ENCODE data around the gene ARFIP2. TPM values are rescaled to one million over a fixed set of nuclear protein-coding genes. Genes with fewer than 3 reads are reported as not detected.

Gene ARFIP2
- total and polyA plus RNA-seq, 4 donors: 14.9 to 56.1 (median 43.4) TPM

DNA sequence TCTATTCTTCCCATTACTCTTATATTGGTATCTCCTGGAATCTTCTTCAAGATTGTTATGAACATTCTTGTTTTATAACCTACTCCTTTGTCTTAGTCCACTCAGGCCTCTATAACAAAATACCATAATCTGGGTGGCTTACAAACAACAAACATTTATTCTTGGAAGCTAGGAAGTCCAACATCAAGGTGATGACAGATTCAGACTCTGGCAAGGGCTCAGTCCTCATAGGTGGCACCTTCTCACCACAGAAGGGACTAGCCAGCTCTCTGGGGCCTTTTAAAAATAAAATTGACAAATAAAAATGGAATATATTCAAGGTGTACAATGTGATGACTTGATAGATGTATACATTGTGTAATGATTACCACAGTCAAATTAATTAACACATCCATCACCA, 35.7 kb upstream of the ARFIP2 start:
- Histone ChIP-seq H3K27me3 (ENCODE audit: control insufficient read depth in 1 of 2, insufficient read depth in 2 of 2, low read length in 1 of 2) (no peaks in the 10 kb centered on the region), H3K27ac (ENCODE audit: low read depth in 1 of 2, low read length in 2 of 2) (no peak overlapping the region), H3K4me1 (ENCODE audit: control insufficient read depth in 1 of 2, insufficient read depth in 2 of 2, low read length in 2 of 2) (peaks cover 0 to 2% of the 10 kb centered on the region in 2 donors), H3K4me3 (ENCODE audit: low read length in 2 of 2) (no peak overlapping the region), H3K36me3 (ENCODE audit: control insufficient read depth in 1 of 2, insufficient read depth in 2 of 2, low read length in 1 of 2) (peaks cover 2 to 3% of the 10 kb centered on the region in 2 donors), H3K9me3 (ENCODE audit: control insufficient read depth, low read length) (no peaks in the 10 kb centered on the region)
- DNase-seq (no peak), ATAC-seq (ENCODE audit: low FRiP score) (no peak)
- intact Hi-C loops (cut with DNase I): loop anchor here in 1 of 2 donors (5.0 kb wide), 1 partner anchor 80 kb away; no protein-coding TSS in a partner anchor

DNA sequence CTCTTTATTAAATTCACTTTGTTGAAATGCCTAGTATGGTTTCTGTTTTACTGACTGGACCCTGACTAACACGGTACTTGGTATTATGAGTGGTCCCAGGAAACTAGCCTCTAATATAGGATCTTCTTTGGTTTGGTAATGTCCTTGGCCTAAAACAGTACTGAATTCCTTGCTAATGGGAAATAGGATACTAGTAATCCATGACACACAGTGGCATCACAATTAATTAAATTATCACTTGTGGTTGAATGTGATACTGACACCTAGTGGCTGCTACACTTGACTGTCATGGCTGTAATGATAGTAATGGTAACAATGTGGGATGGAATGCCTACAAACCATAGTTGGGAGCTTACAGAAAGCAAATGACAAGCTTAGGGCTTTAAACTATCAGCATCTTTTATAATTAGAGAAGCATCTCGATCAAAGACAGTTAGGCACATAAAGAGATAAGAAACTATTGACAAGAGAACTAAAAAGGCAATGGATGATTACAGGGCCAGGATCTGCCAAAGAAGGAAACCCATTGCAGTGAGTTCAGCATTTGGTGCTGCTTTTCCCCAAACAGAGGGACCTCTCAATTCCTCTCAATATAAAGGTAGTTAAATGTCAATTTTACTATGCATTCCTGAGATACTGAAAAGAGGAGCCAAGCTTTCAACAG, 24.6 kb upstream of the ARFIP2 start:
- 55 to 57% methylated on average over 2 of the region's 2 CpGs for WGBS, 2 donors
- Histone ChIP-seq H3K36me3 (ENCODE audit: control insufficient read depth in 1 of 2, insufficient read depth in 2 of 2, low read length in 1 of 2) (no peaks in the 10 kb centered on the region), H3K27ac (ENCODE audit: low read depth in 1 of 2, low read length in 2 of 2) (no peak overlapping the region), H3K4me3 (ENCODE audit: low read length in 2 of 2) (no peak overlapping the region), H3K27me3 (ENCODE audit: control insufficient read depth in 1 of 2, insufficient read depth in 2 of 2, low read length in 1 of 2) (no peaks in the 10 kb centered on the region), H3K4me1 (ENCODE audit: control insufficient read depth in 1 of 2, insufficient read depth in 2 of 2, low read length in 2 of 2) (no peaks in the 10 kb centered on the region), H3K9me3 (ENCODE audit: control insufficient read depth, low read length) (no peaks in the 10 kb centered on the region)
- intact Hi-C loops (cut with DNase I): loop anchor here (2.0 to 5.0 kb wide), 3 partner anchors 63 to 127 kb away; partner anchors contain the start of gene HPX (in 1 of the 2)
- DNase-seq (no peak), ATAC-seq (ENCODE audit: low FRiP score) (no peak)

DNA sequence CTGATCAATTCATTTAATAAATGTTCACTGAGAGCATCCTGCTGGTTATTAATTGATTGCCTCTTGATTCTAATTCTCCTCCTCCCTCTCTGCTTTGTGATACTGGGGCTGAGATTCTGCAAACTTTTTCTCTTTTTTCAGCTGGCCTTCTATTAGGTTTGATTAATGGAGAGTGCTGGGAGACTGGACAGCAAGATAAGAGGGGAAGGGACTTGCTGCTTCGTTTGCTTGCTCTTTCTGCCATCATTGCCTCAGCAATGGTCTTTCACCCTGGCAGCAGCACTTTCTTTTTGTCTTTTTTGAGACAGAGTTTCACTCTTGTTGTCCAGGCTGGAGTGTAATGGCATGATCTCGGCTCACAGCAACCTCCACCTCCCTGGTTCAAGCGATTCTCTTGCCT, 23.0 kb upstream of the ARFIP2 start:
- no peak overlapping the region for H3K27ac ChIP-seq (ENCODE audit: low read depth in 1 of 2, low read length in 2 of 2)
- DNase-seq (no peak), ATAC-seq (ENCODE audit: low FRiP score) (no peak)
- H3K4me1 ChIP-seq (ENCODE audit: control insufficient read depth in 1 of 2, insufficient read depth in 2 of 2, low read length in 2 of 2): no peaks in the 10 kb centered on the region
- no peaks in the 10 kb centered on the region for H3K36me3 ChIP-seq (ENCODE audit: control insufficient read depth in 1 of 2, insufficient read depth in 2 of 2, low read length in 1 of 2)
- intact Hi-C loops (cut with DNase I): loop anchor here (2.0 kb wide), 2 partner anchors 121 to 125 kb away; no protein-coding TSS in a partner anchor
- no peaks in the 10 kb centered on the region for H3K27me3 ChIP-seq (ENCODE audit: control insufficient read depth in 1 of 2, insufficient read depth in 2 of 2, low read length in 1 of 2)
- H3K4me3 ChIP-seq (ENCODE audit: low read length in 2 of 2): no peak overlapping the region
- H3K9me3 ChIP-seq (ENCODE audit: control insufficient read depth, low read length): no peaks in the 10 kb centered on the region
- WGBS, 2 donors: 75 to 78% methylated on average over 3 of the region's 3 CpGs

DNA sequence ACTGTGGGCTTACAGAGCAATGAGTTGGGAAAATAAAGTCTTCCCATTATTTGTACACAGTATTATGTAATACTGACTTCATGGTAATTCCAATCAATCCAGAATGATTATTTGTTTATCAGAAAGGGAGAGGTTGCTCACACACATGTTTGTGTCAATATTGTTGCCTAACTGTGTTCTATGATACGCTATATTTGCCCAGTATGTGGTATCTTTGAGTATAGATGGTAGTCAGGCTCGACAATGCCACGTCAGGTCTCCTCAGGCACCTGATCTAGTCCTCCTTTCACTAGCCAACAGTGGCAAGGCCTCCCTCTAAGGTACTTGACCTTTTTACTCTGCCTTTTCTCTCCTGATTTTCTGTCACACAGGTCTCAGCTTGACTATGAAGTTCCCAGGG, 21.3 kb upstream of the ARFIP2 start:
- no peaks in the 10 kb centered on the region for H3K9me3 ChIP-seq (ENCODE audit: control insufficient read depth, low read length)
- WGBS, 2 donors: 94 to 95% methylated on average over 3 of the region's 3 CpGs
- ATAC-seq (ENCODE audit: low FRiP score) (no peak), DNase-seq (no peak)
- no peak overlapping the region for H3K27ac ChIP-seq (ENCODE audit: low read depth in 1 of 2, low read length in 2 of 2)
- H3K4me1 ChIP-seq (ENCODE audit: control insufficient read depth in 1 of 2, insufficient read depth in 2 of 2, low read length in 2 of 2): no peaks in the 10 kb centered on the region
- intact Hi-C loops (cut with DNase I): no loop called here
- H3K27me3 ChIP-seq (ENCODE audit: control insufficient read depth in 1 of 2, insufficient read depth in 2 of 2, low read length in 1 of 2): no peaks in the 10 kb centered on the region
- no peaks in the 10 kb centered on the region for H3K36me3 ChIP-seq (ENCODE audit: control insufficient read depth in 1 of 2, insufficient read depth in 2 of 2, low read length in 1 of 2)
- H3K4me3 ChIP-seq (ENCODE audit: low read length in 2 of 2): no peak overlapping the region

DNA sequence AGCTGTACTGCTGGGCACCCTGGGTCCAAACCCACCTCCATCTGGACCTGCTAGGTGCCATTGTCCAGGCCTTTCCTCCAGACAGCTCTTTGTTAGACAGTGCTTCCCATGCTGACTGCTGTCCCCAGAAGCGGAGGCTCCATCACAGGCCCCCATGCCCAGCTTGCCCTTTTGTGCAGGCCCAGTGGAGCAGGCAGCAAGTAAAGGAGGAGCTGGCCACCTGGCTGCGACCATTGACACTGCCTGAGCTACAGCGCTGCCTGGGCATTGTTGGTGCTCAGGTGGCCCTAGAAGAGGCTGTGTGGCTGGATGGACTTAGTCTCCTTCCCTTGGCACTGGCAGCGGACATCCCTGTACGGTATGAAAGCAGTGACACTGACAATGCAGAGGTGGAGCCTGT, 17.4 kb upstream of the ARFIP2 start:
- WGBS, 2 donors: 92 to 96% methylated on average over 5 of the region's 5 CpGs
- H3K4me1 ChIP-seq (ENCODE audit: control insufficient read depth in 1 of 2, insufficient read depth in 2 of 2, low read length in 2 of 2): no peaks in the 10 kb centered on the region
- H3K4me3 ChIP-seq (ENCODE audit: low read length in 2 of 2): no peak overlapping the region
- no peaks in the 10 kb centered on the region for H3K9me3 ChIP-seq (ENCODE audit: control insufficient read depth, low read length)
- H3K36me3 ChIP-seq (ENCODE audit: control insufficient read depth in 1 of 2, insufficient read depth in 2 of 2, low read length in 1 of 2): peaks cover 0 to 2% of the 10 kb centered on the region in 2 donors
- H3K27me3 ChIP-seq (ENCODE audit: control insufficient read depth in 1 of 2, insufficient read depth in 2 of 2, low read length in 1 of 2): no peaks in the 10 kb centered on the region
- ATAC-seq (ENCODE audit: low FRiP score): no peak
- intact Hi-C loops (cut with DNase I): no loop called here
- H3K27ac ChIP-seq (ENCODE audit: low read depth in 1 of 2, low read length in 2 of 2): no peak overlapping the region
- DNase-seq: no peak

DNA sequence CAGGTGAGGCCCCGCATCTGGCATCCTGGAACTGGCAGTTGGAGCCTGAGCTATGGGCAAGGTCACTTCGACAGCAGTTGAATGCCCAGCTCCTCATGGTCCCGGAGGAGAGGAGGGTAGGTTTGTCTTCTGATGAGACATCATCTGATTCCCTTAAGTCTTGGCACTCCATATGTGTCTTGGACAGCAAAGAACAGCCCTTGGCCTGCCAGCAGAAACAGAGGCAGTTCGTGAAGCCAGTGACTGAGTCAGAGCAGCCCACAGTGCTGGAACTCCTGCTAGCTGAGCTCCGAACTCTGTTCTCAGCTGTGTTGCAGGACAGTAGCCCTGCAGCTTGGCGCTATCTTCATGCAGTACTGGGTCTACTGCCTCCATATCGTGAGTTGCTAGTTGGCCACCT, 17.0 kb upstream of the ARFIP2 start:
- H3K4me1 ChIP-seq (ENCODE audit: control insufficient read depth in 1 of 2, insufficient read depth in 2 of 2, low read length in 2 of 2): no peaks in the 10 kb centered on the region
- no peaks in the 10 kb centered on the region for H3K27me3 ChIP-seq (ENCODE audit: control insufficient read depth in 1 of 2, insufficient read depth in 2 of 2, low read length in 1 of 2)
- 14 to 16% methylated on average over 7 of the region's 7 CpGs for WGBS, 2 donors
- peak overlapping the region; percentile 30 to 48 for H3K27ac ChIP-seq (ENCODE audit: low read depth in 1 of 2, low read length in 2 of 2)
- no peaks in the 10 kb centered on the region for H3K9me3 ChIP-seq (ENCODE audit: control insufficient read depth, low read length)
- H3K36me3 ChIP-seq (ENCODE audit: control insufficient read depth in 1 of 2, insufficient read depth in 2 of 2, low read length in 1 of 2): peaks cover 0 to 2% of the 10 kb centered on the region in 2 donors
- intact Hi-C loops (cut with DNase I): no loop called here
- no peak overlapping the region for H3K4me3 ChIP-seq (ENCODE audit: low read length in 2 of 2)
- peak; percentile 80 for ATAC-seq (ENCODE audit: low FRiP score)
- peak; percentile 77 to 85 for DNase-seq

DNA sequence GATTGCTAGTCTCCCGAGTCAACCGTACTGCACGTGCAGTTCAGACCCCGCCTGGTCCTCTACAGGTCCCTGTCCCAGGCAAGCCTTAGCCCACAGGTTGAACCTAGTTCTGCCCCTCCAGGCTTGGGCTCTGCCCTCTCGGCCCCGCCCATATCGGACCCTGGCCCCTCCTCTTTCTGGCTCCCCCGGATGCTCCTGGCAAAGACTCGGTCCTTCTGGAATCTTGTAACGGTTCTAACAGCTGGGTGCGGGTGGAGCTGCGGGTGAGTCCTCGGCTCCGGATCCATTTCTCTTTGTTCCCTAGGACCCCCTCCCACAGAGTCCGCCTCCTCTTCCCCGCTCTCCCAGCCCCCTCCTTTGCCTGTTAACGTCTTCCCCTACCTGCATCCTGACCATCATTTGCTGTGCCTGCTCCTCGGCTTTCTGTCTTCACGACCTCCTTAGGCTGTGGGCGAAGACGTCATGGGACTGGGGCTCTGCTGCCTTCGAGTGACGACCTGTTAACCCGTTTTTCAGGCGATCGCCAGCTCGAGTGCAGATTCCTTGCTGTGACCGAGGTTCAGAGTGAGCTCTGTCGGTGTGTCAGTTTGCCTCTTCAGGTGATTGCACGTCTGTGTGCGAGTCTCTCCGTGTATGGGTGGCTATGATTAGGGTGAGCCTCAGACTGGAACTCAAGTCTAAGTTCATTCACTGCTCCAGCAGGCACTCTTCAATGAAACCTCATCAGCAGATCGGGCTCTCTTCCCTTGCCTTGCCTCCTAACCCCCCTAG, 16.1 kb upstream of the ARFIP2 start, which contains the start of gene DNHD1:
Gene DNHD1, plus strand, starts transcription at position 212 of the 771 bp plus-strand sequence. CDS start 936 bp downstream, outside the sequence.
- DNase-seq (peak in 1 of 2 donors; percentile 76), ATAC-seq (ENCODE audit: low FRiP score) (peak; percentile 22)
- Histone ChIP-seq H3K27ac (ENCODE audit: low read depth in 1 of 2, low read length in 2 of 2) (peak within 1 kb of the TSS; percentile 30 to 48), H3K4me3 (ENCODE audit: low read length in 2 of 2) (no peak within 1 kb of the TSS), H3K9me3 (ENCODE audit: control insufficient read depth, low read length) (no peaks in the 10 kb centered on the region), H3K36me3 (ENCODE audit: control insufficient read depth in 1 of 2, insufficient read depth in 2 of 2, low read length in 1 of 2) (peaks cover 0 to 2% of the 10 kb centered on the region in 2 donors), H3K4me1 (ENCODE audit: control insufficient read depth in 1 of 2, insufficient read depth in 2 of 2, low read length in 2 of 2) (no peaks in the 10 kb centered on the region), H3K27me3 (ENCODE audit: control insufficient read depth in 1 of 2, insufficient read depth in 2 of 2, low read length in 1 of 2) (no peaks in the 10 kb centered on the region)
- WGBS, 2 donors: 43 to 44% methylated on average over 33 of the region's 33 CpGs
- intact Hi-C loops (cut with DNase I): no loop called here

DNA sequence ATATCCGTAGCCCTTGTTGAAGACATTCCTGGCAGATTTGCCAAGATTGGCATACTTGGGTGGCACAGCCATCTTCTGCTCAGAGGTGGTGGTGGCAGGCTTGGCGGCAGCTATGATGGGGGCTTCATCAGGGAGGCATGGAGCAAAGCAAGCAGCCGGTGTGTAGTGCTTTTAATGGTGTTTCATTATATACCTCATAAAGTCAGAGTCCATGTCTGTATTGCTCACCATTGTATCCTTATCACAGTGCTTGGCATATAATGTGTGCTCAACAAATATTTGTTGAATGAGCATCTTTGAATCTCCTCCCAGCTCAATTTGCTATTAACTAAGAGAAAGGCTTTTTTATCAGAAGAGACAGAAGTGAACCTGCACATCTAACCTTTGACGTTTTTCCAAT, 8.2 kb upstream of the ARFIP2 start:
- H3K36me3 ChIP-seq (ENCODE audit: control insufficient read depth in 1 of 2, insufficient read depth in 2 of 2, low read length in 1 of 2): peaks cover 0 to 3% of the 10 kb centered on the region in 2 donors

More for the DNA sequence above, 8.2 kb upstream of the ARFIP2 start:
- H3K9me3 ChIP-seq (ENCODE audit: control insufficient read depth, low read length): no peaks in the 10 kb centered on the region
- no peak overlapping the region for H3K4me3 ChIP-seq (ENCODE audit: low read length in 2 of 2)
- no peaks in the 10 kb centered on the region for H3K27me3 ChIP-seq (ENCODE audit: control insufficient read depth in 1 of 2, insufficient read depth in 2 of 2, low read length in 1 of 2)
- H3K27ac ChIP-seq (ENCODE audit: low read depth in 1 of 2, low read length in 2 of 2): no peak overlapping the region
- no peak for DNase-seq
- H3K4me1 ChIP-seq (ENCODE audit: control insufficient read depth in 1 of 2, insufficient read depth in 2 of 2, low read length in 2 of 2): no peaks in the 10 kb centered on the region
- intact Hi-C loops (cut with DNase I): no loop called here
- ATAC-seq (ENCODE audit: low FRiP score): no peak
- WGBS, 2 donors: 72% methylated on average over 4 of the region's 4 CpGs

Measured in aorta (tissue), 5 donors.